Glutamatergic neuron (in vitro differentiated cells): ENCODE measurements around the gene ATP2A3. TPM values are rescaled to one million over a fixed set of nuclear protein-coding genes. Genes with fewer than 3 reads are reported as not detected.

Experiments
- DNase-seq: peaks from one replicate; pipeline ENCODE4 v3.0.0; 2022
- H3K27ac Mint-ChIP-seq: one replicate; pipeline ENCODE4 v1.8.0; 2020; ENCODE audit warnings: mild to moderate bottlenecking, mixed read lengths, inconsistent platforms; ENCODE audit not compliant: unreplicated experiment
- H3K27me3 Mint-ChIP-seq: one replicate; pipeline ENCODE4 v1.8.0; 2020; ENCODE audit warnings: mild to moderate bottlenecking, moderate library complexity, mixed read lengths, inconsistent platforms; ENCODE audit not compliant: unreplicated experiment
- H3K36me3 Mint-ChIP-seq: one replicate; pipeline ENCODE4 v1.8.0; 2020; ENCODE audit warnings: mild to moderate bottlenecking, mixed read lengths, inconsistent platforms; ENCODE audit not compliant: unreplicated experiment
- H3K4me1 Mint-ChIP-seq: one replicate; pipeline ENCODE4 v1.8.0; 2020; ENCODE audit warnings: mild to moderate bottlenecking, low read depth, mixed read lengths, inconsistent platforms; ENCODE audit not compliant: unreplicated experiment
- H3K4me3 Mint-ChIP-seq: one replicate; pipeline ENCODE4 v1.8.0; 2020; ENCODE audit warnings: mild to moderate bottlenecking, mixed read lengths, inconsistent platforms; ENCODE audit not compliant: unreplicated experiment
- H3K9me3 Mint-ChIP-seq: one replicate; pipeline ENCODE4 v1.8.0; 2020; ENCODE audit warnings: mild to moderate bottlenecking, moderate library complexity, mixed read lengths, inconsistent platforms; ENCODE audit not compliant: unreplicated experiment
- CTCF ChIP-seq: fragments of 200-600 bp; sonication (generic); IDR thresholded peaks from one replicate; pipeline ENCODE4 v1.5.0; 2021; ENCODE audit not compliant: partially characterized antibody, unreplicated experiment
- long read RNA-seq: library from polyadenylated mRNA; unstranded; transcript quantifications from one replicate; pipeline ENCODE4 v2.0.0, GENCODE V29; 2020; ENCODE audit not compliant: unreplicated experiment
- total RNA-seq: library from RNA; stranded (reverse); fragmentation: NEBNext Ultra II Directional; extraction: Animal tissue kit (Norgen Biotek cat#: 25700); gene quantifications from one replicate; pipeline ENCODE4 v1.2.1, GENCODE V29; 2021; ENCODE audit not compliant: unreplicated experiment

Gene ATP2A3
- 97.8 TPM for total RNA-seq
- long read RNA-seq, partial matches to known transcripts: 14 of 19 reads
- long read RNA-seq, other reads (novel, unspliced or antisense): 5 of 19 reads

DNA sequence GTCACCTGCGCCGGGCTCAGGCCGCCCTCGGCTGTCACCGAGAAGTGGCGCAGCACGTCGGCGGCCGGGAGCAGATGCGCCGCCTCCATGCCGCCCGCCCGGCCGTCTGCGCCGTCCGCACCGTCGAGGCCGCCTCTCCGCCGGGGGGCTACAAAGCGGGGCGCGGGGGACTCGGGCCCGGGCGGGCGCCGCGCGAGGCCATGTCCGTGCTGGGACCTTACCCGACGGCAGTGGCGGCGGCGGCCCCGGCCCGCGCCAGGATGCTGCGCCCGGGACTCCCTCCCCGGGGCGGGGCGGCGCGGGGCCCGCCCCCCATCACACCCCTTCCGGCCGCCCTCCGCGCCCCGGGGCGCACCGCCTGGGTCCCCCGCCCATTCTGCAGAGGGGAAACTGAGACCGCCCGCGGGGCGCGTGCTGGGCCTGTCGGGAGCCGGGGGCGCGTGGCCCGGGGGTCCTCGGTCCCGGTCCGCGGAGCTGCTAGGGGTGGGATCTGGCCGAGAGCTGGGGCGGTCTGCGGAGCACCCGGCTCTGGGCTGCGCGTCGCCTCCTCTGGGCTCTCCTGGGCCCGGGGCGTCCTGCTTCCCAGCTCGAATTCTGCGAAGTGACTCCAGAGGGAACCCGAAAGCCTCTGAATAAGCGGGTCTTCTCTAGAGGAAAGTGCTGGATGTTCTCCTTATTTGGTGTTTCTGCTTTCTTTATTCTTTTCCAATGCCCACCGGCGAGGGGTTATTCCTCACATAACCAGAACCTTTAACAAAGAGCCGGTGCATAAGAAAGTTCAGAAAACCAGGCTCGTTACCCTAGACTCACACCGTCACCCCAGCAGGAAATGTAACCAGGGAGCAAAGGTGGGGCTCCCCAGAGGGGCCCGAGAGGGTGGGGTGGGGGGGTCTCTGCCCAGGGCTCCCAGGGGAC lies at the start of gene ATP2A3:
ATP2A3 (minus strand) TSS at position 235 of the 915 bp plus-strand sequence; CDS start at position 89, 146 bp downstream.
- H3K36me3 Mint-ChIP-seq: no peaks in the 10 kb centered on the region
- H3K27me3 Mint-ChIP-seq: peaks cover 7% of the 10 kb centered on the region
- H3K4me1 Mint-ChIP-seq: peaks cover 16% of the 10 kb centered on the region
- TF ChIP-seq CTCF: no peak
- peaks cover 4% of the 10 kb centered on the region for H3K9me3 Mint-ChIP-seq
- peak within 1 kb of the TSS; percentile 38 for H3K27ac Mint-ChIP-seq
- no peak for DNase-seq
- peak within 1 kb of the TSS; percentile 78 for H3K4me3 Mint-ChIP-seq

DNA sequence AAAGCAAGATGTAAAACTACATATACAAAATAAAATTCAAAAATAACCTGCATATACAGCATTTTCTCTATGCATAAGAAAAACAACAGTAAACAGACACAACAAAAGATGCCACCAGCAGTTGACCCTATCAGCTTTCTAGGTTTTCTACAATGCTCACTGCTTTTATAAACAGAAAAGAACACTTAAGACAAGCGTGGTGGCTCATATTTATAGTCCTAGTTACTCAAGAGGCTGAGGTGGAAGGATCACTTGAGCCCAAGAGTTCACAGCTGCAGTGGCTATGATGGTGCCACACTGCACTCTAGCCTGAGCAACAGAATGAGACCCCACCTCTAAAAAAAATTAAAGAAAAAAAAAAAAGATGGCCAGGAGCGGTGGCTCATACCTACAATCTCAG lies 46.5 kb upstream of the ATP2A3 start:
- Mint-ChIP-seq H3K4me3 (no peak overlapping the region), H3K9me3 (peaks cover 9% of the 10 kb centered on the region), H3K27me3 (peaks cover 4% of the 10 kb centered on the region), H3K36me3 (peaks cover 11% of the 10 kb centered on the region), H3K27ac (no peak overlapping the region), H3K4me1 (peaks cover 10% of the 10 kb centered on the region)
- no peak for TF ChIP-seq CTCF
- DNase-seq: no peak

GRCh38 chr17:4009186-4009785 lies 45.0 kb upstream of the ATP2A3 start:
- Mint-ChIP-seq H3K4me3 (no peak overlapping the region), H3K9me3 (peaks cover 9% of the 10 kb centered on the region), H3K4me1 (peaks cover 12% of the 10 kb centered on the region), H3K27ac (no peak overlapping the region), H3K27me3 (peaks cover 2% of the 10 kb centered on the region), H3K36me3 (peaks cover 3% of the 10 kb centered on the region)
- TF ChIP-seq CTCF: no peak
- no peak for DNase-seq

DNA sequence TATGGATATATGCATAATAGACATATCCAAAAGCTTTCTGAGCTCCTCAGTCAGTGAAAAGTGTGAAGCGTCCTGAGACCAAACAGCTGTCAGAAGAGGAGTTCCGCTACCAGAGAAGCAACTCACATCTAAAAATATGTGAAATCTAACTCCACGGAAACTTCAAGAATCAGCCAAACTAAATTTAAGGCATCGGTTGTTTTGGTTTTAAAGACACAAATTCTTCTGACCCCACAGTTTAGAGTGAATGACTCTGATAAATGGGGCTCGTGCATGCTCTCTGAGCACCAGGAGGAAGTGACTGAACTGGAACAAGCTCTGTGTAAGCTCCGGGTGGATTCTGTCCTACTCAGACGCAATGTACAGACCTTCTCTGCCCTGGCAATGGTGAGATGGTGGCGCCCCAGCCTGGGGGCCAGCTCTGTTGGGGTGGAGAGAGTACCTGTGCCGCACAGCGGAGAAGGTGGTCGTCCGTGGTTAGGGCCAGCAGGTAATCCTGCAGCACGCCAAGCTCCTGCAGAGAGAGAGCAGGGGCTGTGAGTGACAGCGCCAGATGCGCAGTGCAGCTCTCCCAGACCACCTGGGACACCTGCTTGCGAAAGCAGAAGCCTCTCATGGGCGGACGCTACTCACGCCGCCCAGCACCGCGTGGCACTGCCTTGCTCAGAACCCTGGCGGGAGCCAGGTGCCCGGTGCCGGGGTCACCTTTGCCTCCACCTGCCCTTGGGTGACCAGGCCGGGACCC lies 44.4 kb upstream of the ATP2A3 start:
- Mint-ChIP-seq H3K36me3 (no peaks in the 10 kb centered on the region), H3K4me3 (no peak overlapping the region), H3K27ac (no peak overlapping the region), H3K4me1 (peaks cover 12% of the 10 kb centered on the region), H3K27me3 (peaks cover 2% of the 10 kb centered on the region), H3K9me3 (peaks cover 7% of the 10 kb centered on the region)
- no peak for DNase-seq
- TF ChIP-seq CTCF: no peak
